HG03095 (cell line): ENCODE measurements around the gene OPCML.

Experiments used
- ATAC-seq: cut with Tn5 transposase; IDR thresholded peaks from one replicate; pipeline ENCODE4 v1.9.1; 2021; ENCODE audit warnings: moderate library complexity; ENCODE audit not compliant: unreplicated experiment

OPCML gene

GRCh38 chr11:132961453-132961852 lies 570.8 kb downstream of the OPCML start:
- ATAC-seq, result no peak

- ATAC-seq, result no peak
Observed at GRCh38 chr11:132960273-132961078, 571.8 kb downstream of the OPCML start.

- no peak for ATAC-seq
Observed at GRCh38 chr11:132959693-132960092, 572.6 kb downstream of the OPCML start.

GRCh38 chr11:132957881-132958280 lies 574.4 kb downstream of the OPCML start:
- ATAC-seq, result no peak

- ATAC-seq, result no peak
Observed at GRCh38 chr11:132948252-132948651, 584.0 kb downstream of the OPCML start.

GRCh38 chr11:132944569-132944944 lies 587.7 kb downstream of the OPCML start:
- ATAC-seq, result no peak

GRCh38 chr11:132943706-132944568 lies 588.4 kb downstream of the OPCML start:
- no peak for ATAC-seq

GRCh38 chr11:132943357-132943705 lies 589.0 kb downstream of the OPCML start:
- no peak for ATAC-seq

- no peak for ATAC-seq
Observed at GRCh38 chr11:132942611-132943356, 589.5 kb downstream of the OPCML start.

- ATAC-seq, result no peak
Observed at GRCh38 chr11:132941761-132942160, 590.5 kb downstream of the OPCML start.

GRCh38 chr11:132941024-132941646 lies 591.2 kb downstream of the OPCML start:
- ATAC-seq, result no peak

- ATAC-seq, result no peak
Observed at GRCh38 chr11:132937016-132937415, 595.3 kb downstream of the OPCML start.

- ATAC-seq, result no peak
Observed at GRCh38 chr11:132935383-132935782, 596.9 kb downstream of the OPCML start.

GRCh38 chr11:132933703-132934102 lies 598.6 kb downstream of the OPCML start:
- no peak for ATAC-seq

- ATAC-seq, result no peak
Observed at GRCh38 chr11:132925825-132926469, 606.4 kb downstream of the OPCML start.

- ATAC-seq, result no peak
Observed at GRCh38 chr11:132921597-132921996, 610.7 kb downstream of the OPCML start.

GRCh38 chr11:132920451-132921096 lies 611.7 kb downstream of the OPCML start:
- no peak for ATAC-seq

GRCh38 chr11:132914600-132914999 lies 617.7 kb downstream of the OPCML start:
- ATAC-seq, result no peak

GRCh38 chr11:132913886-132914285 lies 618.4 kb downstream of the OPCML start:
- no peak for ATAC-seq

- ATAC-seq, result no peak
Observed at GRCh38 chr11:132913295-132913694, 619.0 kb downstream of the OPCML start.
